Non-pigmented ciliary epithelial cell (primary cell): ENCODE results near the gene PRR14L.

ENCODE experiments used
- DNase-seq: peaks from one replicate; pipeline ENCODE4 v3.0.0-alpha.2; 2010; ENCODE audit warnings: low read depth

The PRR14L gene

DNA sequence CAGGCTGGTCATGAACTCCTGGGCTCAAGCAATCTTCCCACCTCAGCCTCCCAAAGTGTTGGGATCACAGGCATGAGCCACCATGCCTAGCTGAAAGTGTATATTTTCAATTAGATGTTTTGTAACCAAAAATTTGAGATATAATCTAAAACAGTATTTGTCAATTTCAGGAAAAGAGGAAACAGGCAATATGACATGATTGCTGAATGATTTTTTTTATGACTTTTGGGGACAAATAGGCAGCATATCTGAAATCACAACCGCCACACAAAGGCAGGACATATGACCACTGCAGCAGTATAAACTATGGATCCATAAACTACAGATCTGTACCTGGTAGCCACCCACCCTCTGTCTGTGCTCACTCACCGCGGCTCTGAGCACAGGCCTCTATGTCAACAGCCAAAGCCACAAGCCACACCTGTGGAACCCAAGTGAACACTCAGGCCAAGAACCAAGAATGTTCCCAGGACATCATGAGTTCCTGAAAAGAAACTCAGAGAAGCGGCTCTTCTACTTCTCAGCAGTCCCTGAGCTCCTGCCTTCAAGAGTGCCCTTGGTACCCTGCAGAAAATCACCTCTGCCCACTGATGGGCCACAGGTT, 110.4 kb downstream of the PRR14L start:
- DNase-seq, result no peak

- no peak for DNase-seq
Observed at GRCh38 chr22:31637891-31638618, 111.9 kb downstream of the PRR14L start.

GRCh38 chr22:31637447-31637890, 112.5 kb downstream of the PRR14L start:
- no peak for DNase-seq

DNA sequence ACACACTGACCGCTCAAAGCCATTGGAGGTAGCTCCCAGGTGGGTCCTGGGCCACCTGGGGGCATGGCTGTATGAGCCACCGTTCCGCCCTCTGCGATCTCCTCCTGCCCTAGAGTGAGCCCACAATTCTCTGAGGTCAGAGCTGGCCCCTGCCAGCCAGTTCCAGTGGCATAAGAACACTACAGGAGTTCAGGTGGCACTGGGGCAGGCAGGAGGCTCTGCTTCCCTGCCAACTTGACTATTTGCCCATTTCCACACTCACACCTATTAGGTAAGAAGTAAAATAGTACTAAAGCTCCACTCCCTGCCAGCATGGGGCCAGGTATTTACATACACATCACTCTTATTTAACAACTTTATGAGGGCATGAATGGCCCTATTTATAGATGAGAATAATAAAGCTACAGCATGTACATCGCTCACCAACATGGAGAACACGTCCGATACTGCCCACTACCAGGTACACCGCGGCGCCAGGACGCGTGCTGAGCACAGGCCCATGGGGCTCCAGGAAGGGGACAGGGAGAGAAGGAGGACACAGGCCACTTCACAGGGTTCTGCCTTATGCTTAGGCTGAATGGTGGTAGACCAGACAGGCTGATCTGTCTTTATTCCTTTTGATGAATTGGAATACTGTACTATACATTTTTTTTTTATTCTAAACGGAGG, 114.2 kb downstream of the PRR14L start:
- no peak for DNase-seq

DNA sequence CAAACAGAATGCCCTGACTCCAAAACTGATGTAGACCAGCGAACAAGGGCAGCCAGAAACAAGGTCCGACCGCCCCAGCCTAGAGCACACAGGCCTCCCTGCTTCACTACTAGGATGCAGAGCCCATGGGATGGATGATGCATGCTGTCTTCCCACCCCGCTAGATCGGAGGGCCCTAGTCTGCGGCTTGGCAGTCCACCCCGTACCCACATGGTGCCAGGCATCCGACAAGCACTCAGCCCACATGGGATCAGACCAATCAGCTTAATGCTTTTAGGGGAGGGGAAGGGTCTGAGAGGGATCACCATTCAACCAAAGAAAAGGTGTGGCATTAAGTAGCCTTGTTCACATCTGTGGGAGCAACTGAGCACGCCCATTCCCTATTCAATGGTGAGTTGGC, 118.5 kb downstream of the PRR14L start:
- no peak for DNase-seq
